ENCODE results near the gene METTL17. TPM values are rescaled to one million over a fixed set of nuclear protein-coding genes. Genes with fewer than 3 reads are reported as not detected.

Gene METTL17
- total RNA-seq, 1 experiment from 2014 or later = 39.6 TPM

- Histone ChIP-seq H3K9me3 (ENCODE audit: control insufficient read depth, insufficient read depth, low read depth, low read length) (no peaks in the 10 kb centered on the region), H3K27me3 (ENCODE audit: control insufficient read depth, insufficient read depth, low read length) (no peaks in the 10 kb centered on the region; the same call in none of the 2 replicates), H3K4me1 (ENCODE audit: control insufficient read depth, insufficient read depth, low read length) (no peaks in the 10 kb centered on the region), H3K36me3 (ENCODE audit: control insufficient read depth, insufficient read depth, low read length) (no peaks in the 10 kb centered on the region), H3K4me3 (ENCODE audit: low read depth in 2 of 2, low read length in 2 of 2) (no peak overlapping the region), H3K27ac (ENCODE audit: low read length) (no peak overlapping the region)
- in situ Hi-C loops (cut with HindIII; ENCODE audit: low pct_unique_long_range_greater_than_20kb, low sequenced_read_pairs) (no loop called here), intact Hi-C loops (cut with micrococcal nuclease; ENCODE audit: unreplicated experiment) (no loop called here)
- TF ChIP-seq TCF7L2 (IDR thresholded peaks at IDR 0.05; ENCODE audit: low read depth, low read length) (no peak), SIN3A (IDR thresholded peaks at IDR 0.05; ENCODE audit: borderline replicate concordance, insufficient read depth, low read depth, low read length) (no peak), REST (IDR thresholded peaks at IDR 0.05; ENCODE audit: insufficient read depth in 1 of 2, low read depth in 2 of 2, low read length in 1 of 2) (no peak), CTCF (IDR thresholded peaks at IDR 0.05) (no peak), POLR2AphosphoS5 (IDR thresholded peaks at IDR 0.05; ENCODE audit: low read depth, low read length) (no peak)
- ATAC-seq (no peak), DNase-seq (ENCODE audit: low read depth, low spot score) (no peak)
- ChIA-PET POLR2A (no interaction called here), CTCF (no interaction called here)
- no TSS peak for BruUV-seq (replicated peaks)
Observed at GRCh38 chr14:21037156-21037555, 47.4 kb downstream of the METTL17 start.

GRCh38 chr14:21038441-21039422 is 49.0 kb downstream of the METTL17 start:
- Histone ChIP-seq H3K27me3 (ENCODE audit: control insufficient read depth, insufficient read depth, low read length) (no peaks in the 10 kb centered on the region; the same call in none of the 2 replicates), H3K4me1 (ENCODE audit: control insufficient read depth, insufficient read depth, low read length) (no peaks in the 10 kb centered on the region), H3K4me3 (ENCODE audit: low read depth in 2 of 2, low read length in 2 of 2) (no peak overlapping the region), H3K36me3 (ENCODE audit: control insufficient read depth, insufficient read depth, low read length) (no peaks in the 10 kb centered on the region), H3K9me3 (ENCODE audit: control insufficient read depth, insufficient read depth, low read depth, low read length) (no peaks in the 10 kb centered on the region), H3K27ac (ENCODE audit: low read length) (no peak overlapping the region)
- in situ Hi-C loops (cut with HindIII; ENCODE audit: low pct_unique_long_range_greater_than_20kb, low sequenced_read_pairs) = no loop called here
- ChIA-PET POLR2A (no interaction called here), CTCF (interaction anchor here (2.8 kb wide), 1 partner anchor 24 kb away, joined by 33 read pairs; no protein-coding TSS in a partner anchor)
- DNase-seq (ENCODE audit: low read depth, low spot score) (no peak), ATAC-seq (no peak)
- BruUV-seq (replicated peaks) = no TSS peak
- intact Hi-C loops (cut with micrococcal nuclease; ENCODE audit: unreplicated experiment) = no loop called here
- no peak for TF ChIP-seq TCF7L2 (IDR thresholded peaks at IDR 0.05; ENCODE audit: low read depth, low read length)
- no peak for TF ChIP-seq POLR2AphosphoS5 (IDR thresholded peaks at IDR 0.05; ENCODE audit: low read depth, low read length)
- TF ChIP-seq CTCF (IDR thresholded peaks at IDR 0.05) = no peak
- TF ChIP-seq SIN3A (IDR thresholded peaks at IDR 0.05; ENCODE audit: borderline replicate concordance, insufficient read depth, low read depth, low read length) = no peak
- no peak for TF ChIP-seq REST (IDR thresholded peaks at IDR 0.05; ENCODE audit: insufficient read depth in 1 of 2, low read depth in 2 of 2, low read length in 1 of 2)

Measured in Panc1 (cell line).